K562 (cell line): ENCODE data around the gene CDK11B. TPM values are rescaled to one million over a fixed set of nuclear protein-coding genes. Genes with fewer than 3 reads are reported as not detected.

Source experiments
- FOSL1 ChIP-seq: fragments of 200-800 bp; sonication (Bioruptor generic); conservative IDR thresholded peaks from 2 replicates; pipeline ENCODE4 v1.6.1; 2016; ENCODE audit warnings: missing genetic modification characterization, missing compliant biosample characterization
- FOXP1 ChIP-seq: sonication (generic); formaldehyde crosslinking; IDR thresholded peaks from 2 replicates; pipeline ENCODE4 v1.8.0; 2022; ENCODE audit warnings: mild to moderate bottlenecking, missing genetic modification reagents
- POLR2H ChIP-seq: IDR thresholded peaks from 2 replicates; pipeline ENCODE4 v1.6.1; 2016; ENCODE audit warnings: missing genetic modification characterization, low read depth, mild to moderate bottlenecking, control low read depth, missing compliant biosample characterization, moderate library complexity
- TOE1 ChIP-seq, 2 experiments: fragments of 450-650 bp in 1 of 2; sonication (generic) in 1 of 2; formaldehyde crosslinking in 1 of 2; IDR thresholded peaks; 2 replicates each; pipeline versions ENCODE4 v1.7.1 to v1.8.0; 2016 to 2022; ENCODE audit warnings: borderline replicate concordance in 2 of 2, mild to moderate bottlenecking in 2 of 2, antibody characterized with exemption in 1 of 2, inconsistent platforms in 1 of 2, low read depth in 1 of 2, missing genetic modification reagents in 1 of 2, moderate library complexity in 1 of 2
- ZBTB11 ChIP-seq, 3 experiments: fragments of 200-800 bp in 1 of 3; fragments of 250-450 bp in 1 of 3; fragments of 450-650 bp in 1 of 3; sonication (Bioruptor Pico) in 1 of 3; sonication (Bioruptor generic) in 1 of 3; formaldehyde crosslinking in 1 of 3; IDR thresholded peaks; 2 replicates each; pipeline versions ENCODE4 v1.6.1 to v1.8.0; 2016 to 2022; ENCODE audit warnings: mild to moderate bottlenecking in 2 of 3, missing genetic modification characterization in 2 of 3, missing compliant biosample characterization in 1 of 3, moderate library complexity in 1 of 3
- ZNF224 ChIP-seq: sonication (generic); formaldehyde crosslinking; IDR thresholded peaks from 2 replicates; pipeline ENCODE4 v1.8.0; 2022; ENCODE audit warnings: mild to moderate bottlenecking, missing genetic modification reagents
- ZNF239 ChIP-seq: fragments of 250-450 bp; sonication (Bioruptor Pico); IDR thresholded peaks from 2 replicates; pipeline ENCODE4 v1.4.0; 2020; ENCODE audit warnings: mild to moderate bottlenecking
- ZNF395 ChIP-seq: fragments of 200-800 bp; sonication (Bioruptor generic); IDR thresholded peaks from 2 replicates; pipeline ENCODE4 v1.6.1; 2017; ENCODE audit warnings: missing genetic modification characterization, missing compliant biosample characterization
- ZNF778 ChIP-seq: fragments of 450-650 bp; formaldehyde crosslinking; IDR thresholded peaks from 2 replicates; pipeline ENCODE4 v1.4.0; 2020; ENCODE audit warnings: mild to moderate bottlenecking, moderate library complexity
- polyA plus RNA-seq, 8 experiments: library from polyadenylated mRNA; depleted of rRNA in 4 of 8; stranded (reverse) in 5 of 8; unstranded in 3 of 8; fragments of >200 nt; fragmentation: Nextera tagmentation in 2 of 8; fragmentation: Illumina TruSeq in 1 of 8; extraction: Ambion mirVana in 2 of 8; extraction: Trizol in 1 of 8; gene quantifications; 2 replicates each; pipeline versions ENCODE4 v1.2.1 to v1.2.3, GENCODE V29; 2011 to 2014; ENCODE audit warnings: inconsistent platforms in 1 of 8, missing spikeins in 1 of 8
- total RNA-seq, 7 experiments: library from RNA; depleted of rRNA in 6 of 7; stranded (reverse); fragments of >200 nt in 6 of 7; fragmentation: Illumina TruSeq in 2 of 7; extraction: Trizol in 2 of 7; gene quantifications; 2 replicates each; pipeline versions ENCODE4 v1.2.1 to v1.2.3, GENCODE V29; 2011 to 2021; ENCODE audit warnings: low replicate concordance in 1 of 7
- TF ChIP-seq, protein P1 (sequence below): fragments of 450-650 bp; IDR thresholded peaks from 2 replicates; pipeline ENCODE4 v1.6.1; 2018; ENCODE audit not compliant: partially characterized antibody
- TF ChIP-seq, protein P2 (sequence below): fragments of 250-450 bp; sonication (Bioruptor Pico); IDR thresholded peaks from 2 replicates; pipeline ENCODE4 v1.5.0; 2021; ENCODE audit warnings: mild to moderate bottlenecking, borderline replicate concordance

The CDK11B gene
- total and polyA plus RNA-seq, 9 of the 15 experiments (the other 6 are each of a cell fraction or from before 2014, with no cell fraction given): 2.8 to 52.2 (median 19.5) TPM

DNA sequence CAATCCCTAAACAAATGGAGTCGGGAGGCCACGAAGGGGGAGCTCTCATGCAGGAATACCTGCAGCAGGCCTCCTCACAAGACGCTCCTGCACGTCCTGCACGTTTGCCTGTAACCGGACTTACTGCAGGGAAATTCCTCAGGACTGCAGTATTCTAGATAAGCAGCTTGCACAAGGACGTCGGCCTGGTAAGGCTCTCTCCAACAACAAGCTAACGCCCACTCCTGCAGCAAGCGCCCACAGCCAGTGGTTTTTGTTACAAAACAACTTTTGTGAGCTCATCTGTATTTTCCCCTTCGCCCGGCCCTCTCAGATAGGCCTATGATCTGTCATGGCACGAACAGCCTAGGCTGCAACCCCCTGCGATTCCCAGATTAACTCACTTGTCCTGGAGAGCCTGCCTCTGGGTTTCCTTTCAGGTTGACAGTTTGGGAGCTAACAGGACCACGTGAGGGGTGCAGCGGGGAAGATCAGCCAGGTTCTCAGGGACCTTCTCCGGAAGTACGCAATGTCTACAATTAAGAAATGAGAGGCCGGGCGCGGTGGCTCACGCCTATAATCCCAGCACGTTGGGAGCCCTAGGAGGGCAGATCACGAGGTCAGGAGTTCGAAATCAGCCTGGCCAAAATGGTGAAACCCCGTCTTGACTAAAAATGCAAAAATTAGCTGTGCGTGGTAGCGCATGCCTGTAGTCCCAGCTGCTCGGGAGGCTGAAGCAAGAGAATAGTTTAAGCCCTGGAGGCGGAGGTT is 44.4 kb downstream of the CDK11B start (continued):
- TF ChIP-seq ZBTB11 (CRISPR knock-in tag; IDR thresholded peaks at IDR 0.05) (no peak), TOE1 (IDR thresholded peaks at IDR 0.05; ENCODE audit: borderline replicate concordance) (no peak), TOE1 (CRISPR knock-in tag; IDR thresholded peaks at IDR 0.05; ENCODE audit: borderline replicate concordance, low read depth) (no peak), FOSL1 (no peak), ZNF224 (CRISPR knock-in tag) (no peak), ZNF778 (CRISPR knock-in tag) (no peak), ZNF239 (CRISPR knock-in tag) (no peak), POLR2H (no peak), FOXP1 (CRISPR knock-in tag) (no peak), ZNF395 (CRISPR knock-in tag) (no peak)
- TF ChIP-seq, protein P1, sequence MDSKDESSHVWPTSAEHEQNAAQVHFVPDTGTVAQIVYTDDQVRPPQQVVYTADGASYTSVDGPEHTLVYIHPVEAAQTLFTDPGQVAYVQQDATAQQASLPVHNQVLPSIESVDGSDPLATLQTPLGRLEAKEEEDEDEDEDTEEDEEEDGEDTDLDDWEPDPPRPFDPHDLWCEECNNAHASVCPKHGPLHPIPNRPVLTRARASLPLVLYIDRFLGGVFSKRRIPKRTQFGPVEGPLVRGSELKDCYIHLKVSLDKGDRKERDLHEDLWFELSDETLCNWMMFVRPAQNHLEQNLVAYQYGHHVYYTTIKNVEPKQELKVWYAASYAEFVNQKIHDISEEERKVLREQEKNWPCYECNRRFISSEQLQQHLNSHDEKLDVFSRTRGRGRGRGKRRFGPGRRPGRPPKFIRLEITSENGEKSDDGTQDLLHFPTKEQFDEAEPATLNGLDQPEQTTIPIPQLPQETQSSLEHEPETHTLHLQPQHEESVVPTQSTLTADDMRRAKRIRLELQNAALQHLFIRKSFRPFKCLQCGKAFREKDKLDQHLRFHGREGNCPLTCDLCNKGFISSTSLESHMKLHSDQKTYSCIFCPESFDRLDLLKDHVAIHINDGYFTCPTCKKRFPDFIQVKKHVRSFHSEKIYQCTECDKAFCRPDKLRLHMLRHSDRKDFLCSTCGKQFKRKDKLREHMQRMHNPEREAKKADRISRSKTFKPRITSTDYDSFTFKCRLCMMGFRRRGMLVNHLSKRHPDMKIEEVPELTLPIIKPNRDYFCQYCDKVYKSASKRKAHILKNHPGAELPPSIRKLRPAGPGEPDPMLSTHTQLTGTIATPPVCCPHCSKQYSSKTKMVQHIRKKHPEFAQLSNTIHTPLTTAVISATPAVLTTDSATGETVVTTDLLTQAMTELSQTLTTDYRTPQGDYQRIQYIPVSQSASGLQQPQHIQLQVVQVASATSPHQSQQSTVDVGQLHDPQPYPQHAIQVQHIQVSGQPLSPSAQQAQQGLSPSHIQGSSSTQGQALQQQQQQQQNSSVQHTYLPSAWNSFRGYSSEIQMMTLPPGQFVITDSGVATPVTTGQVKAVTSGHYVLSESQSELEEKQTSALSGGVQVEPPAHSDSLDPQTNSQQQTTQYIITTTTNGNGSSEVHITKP: no peak
- TF ChIP-seq, protein P2, sequence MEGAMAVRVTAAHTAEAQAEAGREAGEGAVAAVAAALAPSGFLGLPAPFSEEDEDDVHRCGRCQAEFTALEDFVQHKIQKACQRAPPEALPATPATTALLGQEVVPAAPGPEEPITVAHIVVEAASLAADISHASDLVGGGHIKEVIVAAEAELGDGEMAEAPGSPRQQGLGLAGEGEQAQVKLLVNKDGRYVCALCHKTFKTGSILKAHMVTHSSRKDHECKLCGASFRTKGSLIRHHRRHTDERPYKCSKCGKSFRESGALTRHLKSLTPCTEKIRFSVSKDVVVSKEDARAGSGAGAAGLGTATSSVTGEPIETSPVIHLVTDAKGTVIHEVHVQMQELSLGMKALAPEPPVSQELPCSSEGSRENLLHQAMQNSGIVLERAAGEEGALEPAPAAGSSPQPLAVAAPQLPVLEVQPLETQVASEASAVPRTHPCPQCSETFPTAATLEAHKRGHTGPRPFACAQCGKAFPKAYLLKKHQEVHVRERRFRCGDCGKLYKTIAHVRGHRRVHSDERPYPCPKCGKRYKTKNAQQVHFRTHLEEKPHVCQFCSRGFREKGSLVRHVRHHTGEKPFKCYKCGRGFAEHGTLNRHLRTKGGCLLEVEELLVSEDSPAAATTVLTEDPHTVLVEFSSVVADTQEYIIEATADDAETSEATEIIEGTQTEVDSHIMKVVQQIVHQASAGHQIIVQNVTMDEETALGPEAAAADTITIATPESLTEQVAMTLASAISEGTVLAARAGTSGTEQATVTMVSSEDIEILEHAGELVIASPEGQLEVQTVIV: no peak
